GM19023 (cell line): ENCODE results near the gene EIF1.

Experiments
- ATAC-seq: cut with Tn5 transposase; IDR thresholded peaks from one replicate; pipeline ENCODE4 v1.9.1; 2021; ENCODE audit warnings: mild to moderate bottlenecking, moderate library complexity; ENCODE audit not compliant: unreplicated experiment

The EIF1 gene

DNA sequence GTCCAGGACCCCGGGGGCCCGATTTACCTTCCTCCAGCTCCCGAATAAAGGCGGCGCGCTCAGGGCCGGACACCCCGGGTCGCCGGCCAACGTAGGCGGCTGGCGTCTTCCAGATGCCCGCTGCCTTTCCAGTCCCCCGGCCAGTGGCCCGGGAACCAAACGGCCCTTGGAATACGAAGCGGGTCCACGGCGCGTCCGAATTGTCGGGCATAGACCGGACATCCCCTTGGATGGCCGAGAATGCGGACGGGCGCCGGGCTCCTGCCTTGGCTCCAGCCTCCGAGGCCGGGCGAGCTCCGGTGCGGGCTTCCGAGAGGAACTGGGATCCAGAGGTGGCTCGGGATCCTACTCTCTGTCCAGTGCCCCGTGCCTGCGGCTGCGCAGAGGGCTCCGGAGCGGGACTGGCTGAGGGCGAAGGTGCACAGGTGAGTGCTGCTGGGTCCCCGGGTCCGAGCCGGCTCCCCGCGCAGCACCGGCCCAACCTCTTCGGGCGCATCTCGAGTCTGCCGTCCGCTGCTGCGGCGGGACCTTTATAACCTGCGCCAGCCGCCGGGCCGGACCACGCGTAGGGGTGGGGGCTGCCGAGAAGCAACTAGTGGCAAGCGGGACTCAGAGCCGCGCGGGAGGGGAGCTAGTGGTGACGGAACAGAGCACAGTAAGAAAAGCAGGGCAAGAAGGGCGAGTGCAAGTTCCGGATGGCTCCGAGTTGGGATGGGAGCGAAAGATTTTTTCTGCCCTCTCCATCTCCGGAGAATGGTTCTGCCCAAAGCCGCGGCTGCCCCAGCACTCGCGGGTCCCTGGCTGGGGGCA lies 45.7 kb downstream of the EIF1 start, which contains the start of gene HAP1:
Gene HAP1, minus strand, starts transcription at position 505 of the 810 bp plus-strand sequence. Its CDS starts 9 bp downstream, at position 496.
- ATAC-seq: no peak

GRCh38 chr17:41734949-41735313 lies 46.2 kb downstream of the EIF1 start:
- ATAC-seq: no peak

- ATAC-seq: no peak
Measured at GRCh38 chr17:41735744-41736143, 47.1 kb downstream of the EIF1 start.

DNA sequence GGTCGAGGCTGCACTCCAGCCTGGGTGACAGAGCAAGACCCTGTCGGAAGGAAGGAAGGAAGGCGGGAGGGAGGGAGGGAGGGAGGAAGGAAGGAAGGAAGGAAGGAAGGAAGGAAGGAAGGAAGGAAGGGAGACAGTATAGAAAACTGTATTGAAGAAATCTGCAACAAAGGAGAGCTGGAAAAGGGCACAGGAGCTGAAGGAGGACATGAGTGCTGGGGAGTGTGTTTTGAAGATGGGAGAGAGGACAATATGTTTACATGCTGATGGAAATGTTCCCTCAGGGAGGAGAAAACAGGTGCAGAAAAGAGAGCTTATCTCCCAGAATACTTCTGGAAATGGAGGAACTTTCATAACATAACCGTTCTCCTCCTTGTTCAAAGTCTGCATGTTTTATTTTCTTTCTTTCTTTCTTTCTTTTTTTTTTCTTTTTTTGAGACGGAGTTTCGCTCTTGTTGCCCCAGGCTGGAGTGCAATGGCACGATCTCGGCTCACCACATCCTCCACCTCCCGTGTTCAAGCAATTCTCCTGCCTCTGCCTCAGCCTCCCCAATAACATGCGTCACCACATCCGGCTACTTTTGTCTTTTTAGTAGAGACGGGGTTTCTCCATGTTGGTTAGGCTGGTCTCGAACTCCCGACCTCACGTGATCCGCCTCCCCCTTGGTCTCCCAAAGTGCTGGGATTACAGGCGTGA lies 48.4 kb downstream of the EIF1 start:
- ATAC-seq: no peak

- peak; percentile 18 for ATAC-seq
Measured at GRCh38 chr17:41737680-41738023, 49.0 kb downstream of the EIF1 start.

DNA sequence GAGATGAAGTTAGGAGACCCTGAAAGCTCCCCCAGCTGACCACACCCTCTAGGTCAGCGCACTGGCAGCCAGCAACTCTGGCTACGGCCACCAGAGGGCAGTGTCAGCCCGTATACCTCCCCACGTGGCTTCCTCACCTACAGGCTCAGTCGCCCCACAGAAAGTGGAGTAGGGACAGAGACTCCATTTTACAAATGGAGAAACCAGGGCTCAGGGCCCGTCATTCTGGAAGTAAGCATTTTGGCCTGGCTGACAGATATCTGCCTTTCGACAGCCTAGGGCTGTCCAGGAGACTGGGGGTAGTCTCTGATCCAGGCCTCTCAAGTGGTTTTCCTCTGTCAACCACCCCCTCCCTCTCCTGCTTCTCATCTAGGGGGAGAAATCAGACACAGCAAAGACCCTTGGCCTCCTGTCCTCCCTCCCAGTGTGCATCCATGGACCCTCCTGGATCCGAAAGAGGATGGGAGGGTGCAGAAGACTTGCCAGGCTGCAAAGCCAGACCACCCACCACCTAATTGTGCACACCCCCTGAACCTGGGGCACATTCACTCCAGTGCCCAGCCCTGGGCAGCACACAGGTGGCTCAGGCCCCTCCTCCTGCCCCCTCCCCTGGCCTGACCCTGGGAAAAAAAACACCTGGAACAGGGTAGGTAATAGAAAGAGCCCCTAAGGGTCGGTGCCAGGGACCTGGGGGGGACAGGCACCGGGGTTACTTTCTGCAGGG lies 49.6 kb downstream of the EIF1 start:
- peak; percentile 77 for ATAC-seq

- no peak for ATAC-seq
Measured at GRCh38 chr17:41738801-41739112, 50.1 kb downstream of the EIF1 start.

- ATAC-seq: no peak
Measured at GRCh38 chr17:41739661-41740352, 51.1 kb downstream of the EIF1 start.

DNA sequence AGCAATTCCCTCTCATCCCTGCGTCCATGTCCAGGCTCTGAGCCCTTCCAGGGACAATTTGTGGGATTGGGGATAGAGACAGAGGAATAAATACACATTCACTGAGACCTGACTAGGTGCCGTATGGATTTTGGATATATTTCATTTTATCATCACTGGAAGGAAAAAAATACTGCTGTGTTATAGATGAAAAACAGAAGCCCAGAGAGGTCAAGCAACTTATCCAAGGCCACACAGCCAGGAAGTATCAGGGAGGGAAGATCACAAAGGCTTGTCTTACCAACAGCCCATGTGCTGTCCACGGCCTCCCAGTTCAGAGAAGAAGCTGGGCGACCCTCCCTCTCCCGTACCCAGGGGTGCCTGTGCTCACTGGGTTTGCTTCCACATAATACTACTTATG lies 51.8 kb downstream of the EIF1 start:
- ATAC-seq: no peak

DNA sequence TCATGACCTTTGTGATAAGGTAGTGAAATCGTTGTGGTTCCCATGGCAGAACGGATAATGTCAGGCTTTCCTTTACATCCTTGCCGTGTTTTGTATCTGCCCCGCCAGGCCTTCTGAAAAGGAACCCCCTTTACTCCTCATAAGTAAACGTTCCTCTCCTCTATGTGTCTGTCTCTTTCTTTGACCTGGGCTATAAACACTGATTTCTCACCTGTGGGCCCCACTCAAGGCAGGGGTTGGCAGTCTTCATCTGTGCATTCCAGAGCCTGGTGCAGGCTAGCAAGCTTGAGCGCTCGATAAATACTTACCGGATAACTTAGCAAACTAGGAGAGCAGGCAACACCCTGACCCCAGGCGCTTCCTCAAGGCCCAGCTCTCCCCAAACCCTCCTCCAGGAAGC lies 53.0 kb downstream of the EIF1 start:
- no peak for ATAC-seq
